Smooth muscle cell of the coronary artery (primary cell): ENCODE results near the gene BICD2. TPM values are rescaled to one million over a fixed set of nuclear protein-coding genes. Genes with fewer than 3 reads are reported as not detected.

Experiments used
- total RNA-seq: library from RNA; depleted of rRNA; stranded (reverse); fragments of >200 nt; gene quantifications from 2 replicates; pipeline ENCODE4 v1.2.3, GENCODE V29; 2014; ENCODE audit warnings: low replicate concordance

Gene BICD2
- total RNA-seq, result 49.2 and 69.0 TPM in 2 replicates

GRCh38 chr9:92764381-92764987 is at the start of gene BICD2:
TSS of gene BICD2 (minus strand) at chr9:92764833. CDS start at chr9:92764744, 89 bp downstream.

DNA sequence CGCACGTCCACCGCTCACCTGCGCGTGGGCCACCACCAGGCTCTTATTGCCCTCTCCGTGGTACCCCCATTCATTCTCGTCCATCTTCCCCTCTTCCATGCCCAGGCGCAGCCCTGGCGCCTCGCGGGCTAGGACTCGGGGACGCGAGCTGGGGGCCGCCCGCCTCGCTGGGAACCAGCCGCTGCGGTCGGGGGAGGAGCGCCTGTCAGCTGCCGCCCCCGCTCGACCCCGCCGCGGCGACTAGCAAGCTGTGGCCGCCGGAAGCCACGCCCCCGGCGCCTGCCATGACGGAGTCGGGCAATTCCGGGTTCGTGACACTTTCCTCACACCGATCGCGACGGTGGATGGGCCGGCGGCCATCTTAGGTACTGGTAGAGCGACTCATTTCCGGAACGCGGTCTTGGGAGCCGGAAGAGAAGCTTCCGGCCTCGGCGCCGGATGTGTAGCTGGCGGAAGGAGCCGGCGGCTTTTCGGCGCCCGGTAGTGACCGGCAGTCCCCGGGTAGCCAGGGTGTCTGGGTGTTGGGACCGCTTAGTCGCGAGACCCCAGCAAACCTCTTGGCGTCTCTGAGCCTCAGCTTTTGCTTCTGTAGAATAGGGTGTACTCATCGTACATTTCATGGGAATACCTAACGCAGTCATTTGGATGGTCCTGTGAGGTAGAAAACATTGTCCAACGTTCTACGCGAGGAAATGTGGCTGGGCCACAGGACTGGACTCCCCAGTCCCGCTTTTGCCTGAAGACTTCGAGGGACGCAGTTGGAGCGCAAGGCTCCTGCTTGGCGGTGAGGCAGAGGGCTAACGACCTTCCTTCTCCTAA is 94.5 kb downstream of the BICD2 start, which contains the start of gene IPPK:
Gene IPPK, minus strand, starts transcription at position 242 of the 819 bp plus-strand sequence. Its CDS starts 143 bp downstream, at position 99.

Other genes with a start within 250 kb of the BICD2 start
- gene ECM2, start 228.8 kb downstream of the BICD2 start, total RNA-seq, result 4.4 and 17.3 TPM in 2 replicates
- 15.2 and 29.1 TPM in 2 replicates for gene IPPK, start 94.7 kb downstream of the BICD2 start, total RNA-seq
- 9.5 and 9.7 TPM in 2 replicates for gene ZNF484, start 113.2 kb upstream of the BICD2 start, total RNA-seq
- not detected in 2 replicates for gene FGD3, start 182.7 kb upstream of the BICD2 start, total RNA-seq